Sciatic nerve (tissue), 2 donors: ENCODE results near the gene BIK. TPM values are rescaled to one million over a fixed set of nuclear protein-coding genes. Genes with fewer than 3 reads are reported as not detected.
"Not testable (repeated sequence)": the region's sequence is repeated elsewhere in the genome, so short reads cannot be mapped to it uniquely, and the experiment has no call there.

ENCODE experiments used
- ATAC-seq: fragments of 200-7000 bp; cut with Tn5 transposase; one replicate; pipeline ENCODE4 v1.9.1; 2020; ENCODE audit warnings: mild to moderate bottlenecking, moderate library complexity
- DNase-seq: peaks from one replicate; pipeline ENCODE4 v3.0.0-alpha.2; 2020; ENCODE audit warnings: low spot score
- intact Hi-C: fragments of 100-400 bp; cut with DNase I; formaldehyde crosslinking; loops from one replicate; pipeline ENCODE4 v1.14.2; 2022
- total RNA-seq: library from RNA; stranded (reverse); fragmentation: NEBNext Ultra II Directional; extraction: Animal tissue kit (Norgen Biotek cat#: 25700); gene quantifications from one replicate; pipeline ENCODE4 v1.2.1, GENCODE V29; 2021
- donor health status: DM: no; HTN: no; CAD: no.
- donor health status: DM: no; HTN: no; CAD: no.

BIK gene
- total RNA-seq, 1 donor from 2014 or later: not detected

- intact Hi-C loops: no loop called here
- DNase-seq: no peak
- no peak for ATAC-seq
Measured at GRCh38 chr22:43129426-43130425, 19.2 kb downstream of the BIK start.

GRCh38 chr22:43131773-43132501 is 21.4 kb downstream of the BIK start:
- ATAC-seq: peak; percentile 38
- intact Hi-C loops: no loop called here
- DNase-seq: no peak

GRCh38 chr22:43133401-43133800 is 22.9 kb downstream of the BIK start:
- ATAC-seq (no peak), DNase-seq (no peak)
- intact Hi-C loops: no loop called here

DNA sequence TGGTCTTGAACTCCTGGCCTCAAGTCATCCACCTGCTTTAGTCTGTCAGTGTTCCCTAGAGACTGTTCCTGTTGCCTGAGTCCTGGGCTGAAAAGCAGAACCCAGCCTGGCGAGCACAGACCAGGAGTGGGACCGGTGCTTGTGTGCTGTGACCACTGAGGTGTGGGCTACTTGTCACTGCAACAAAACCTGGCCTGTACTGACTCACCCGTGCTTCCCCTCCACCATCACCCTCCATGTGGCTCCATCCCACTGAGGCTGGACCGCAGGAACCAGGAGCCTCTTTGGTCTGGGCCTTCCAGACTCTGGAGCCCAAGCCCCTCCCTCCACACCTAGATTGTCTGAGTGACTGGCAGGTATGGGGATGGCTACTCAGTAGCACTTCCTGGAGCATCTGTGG is 24.0 kb downstream of the BIK start:
- no peak for DNase-seq
- no peak for ATAC-seq
- intact Hi-C loops: no loop called here

GRCh38 chr22:43135565-43135964 is 25.0 kb downstream of the BIK start:
- intact Hi-C loops: no loop called here
- no peak for DNase-seq
- ATAC-seq: no peak

DNA sequence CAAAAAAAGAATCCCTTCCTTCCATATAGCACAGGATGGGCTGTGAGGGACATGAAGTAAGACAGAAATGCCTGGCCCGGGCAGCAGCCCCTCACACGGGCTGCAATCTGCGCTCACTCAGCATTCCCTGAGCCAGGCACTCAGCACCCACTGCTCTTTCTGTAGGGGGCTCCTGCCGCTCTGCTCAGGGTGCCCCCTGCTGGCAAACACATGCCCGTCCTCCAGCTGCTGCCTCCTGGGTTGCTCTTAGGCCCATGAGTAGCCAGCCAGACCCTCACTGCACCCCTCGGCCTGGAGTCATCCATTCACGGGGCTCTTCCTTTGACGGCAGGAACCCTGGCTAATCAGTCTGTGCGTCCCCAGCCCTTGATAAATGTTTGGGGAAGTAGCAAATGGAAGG is 25.7 kb downstream of the BIK start:
- intact Hi-C loops: no loop called here
- DNase-seq (no peak), ATAC-seq (peak; percentile 42)

- ATAC-seq (no peak), DNase-seq (no peak)
- intact Hi-C loops: no loop called here
Measured at GRCh38 chr22:43136801-43137200, 26.3 kb downstream of the BIK start.

DNA sequence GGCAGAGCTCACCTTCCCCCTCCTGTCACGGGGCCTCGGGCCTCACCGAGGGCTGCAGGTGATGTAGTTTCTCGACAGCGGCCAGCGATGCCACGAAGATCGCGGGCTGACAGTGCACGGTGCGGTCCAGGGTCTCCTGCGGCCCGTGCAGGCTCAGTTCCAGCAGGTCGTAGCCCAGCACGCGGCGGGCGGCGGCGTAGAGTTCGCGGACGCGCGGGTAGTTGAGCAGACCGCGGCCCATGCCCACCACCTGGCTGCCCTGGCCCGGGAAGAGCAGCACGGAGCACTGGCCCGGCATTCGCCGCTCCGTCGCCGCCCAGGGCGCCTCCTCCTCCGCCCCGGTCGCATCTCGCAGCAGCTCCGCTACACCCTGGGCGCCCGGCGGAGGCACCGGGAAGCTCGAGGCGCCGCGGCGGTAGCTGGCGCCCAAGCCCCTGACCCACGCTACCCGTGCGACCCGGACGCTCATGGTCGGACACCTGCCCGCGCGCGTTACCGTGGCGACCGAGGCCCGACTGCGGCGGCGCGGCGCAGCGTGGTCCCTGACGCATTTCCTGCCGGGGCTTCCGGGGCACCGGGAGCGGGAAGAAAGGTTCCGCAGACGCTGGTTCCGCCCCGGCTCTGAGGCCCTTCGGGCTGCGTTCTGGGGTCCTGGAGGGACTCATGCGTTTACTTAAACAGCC is 32.5 kb downstream of the BIK start, which contains the start of gene MCAT:
Gene MCAT, minus strand, starts transcription at position 519 of the 683 bp plus-strand sequence. Its CDS starts 50 bp downstream, at position 469.
- DNase-seq (peak; percentile 89), ATAC-seq (peak; percentile 93)
- intact Hi-C loops: no loop called here

GRCh38 chr22:43144949-43145348 is 34.4 kb downstream of the BIK start:
- intact Hi-C loops: no loop called here
- DNase-seq: no peak

GRCh38 chr22:43145371-43145770 is 34.8 kb downstream of the BIK start:
- intact Hi-C loops, DNase-seq, ATAC-seq: not testable (repeated sequence)

More at GRCh38 chr22:43144949-43145348, 34.4 kb downstream of the BIK start:
- no peak for ATAC-seq

DNA sequence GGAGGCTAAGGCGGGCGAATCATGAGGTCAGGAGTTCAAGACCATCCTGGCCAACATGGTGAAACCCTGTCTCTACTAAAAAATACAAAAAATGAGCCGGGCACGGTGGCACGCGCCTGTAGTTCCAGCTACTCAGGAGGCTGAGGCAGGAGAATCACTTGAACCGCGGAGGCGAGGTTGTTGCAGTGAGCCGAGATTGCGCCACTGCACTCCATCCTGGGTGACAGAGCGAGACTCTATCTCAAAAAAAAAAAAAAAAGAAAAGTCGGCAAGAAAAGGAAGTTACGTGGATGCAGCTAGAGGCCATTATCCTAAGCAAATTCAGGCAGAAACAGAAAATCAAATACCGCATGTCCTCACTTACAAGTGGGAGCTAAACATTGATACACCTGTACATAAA is 35.8 kb downstream of the BIK start:
- intact Hi-C loops, DNase-seq: not testable (repeated sequence)

GRCh38 chr22:43147821-43148220 is 37.3 kb downstream of the BIK start:
- DNase-seq (no peak), ATAC-seq (no peak)
- intact Hi-C loops: no loop called here

More for the DNA sequence above, 35.8 kb downstream of the BIK start:
- ATAC-seq: not testable (repeated sequence)

GRCh38 chr22:43148581-43148980 is 38.0 kb downstream of the BIK start:
- no peak for ATAC-seq
- intact Hi-C loops: no loop called here
- no peak for DNase-seq

DNA sequence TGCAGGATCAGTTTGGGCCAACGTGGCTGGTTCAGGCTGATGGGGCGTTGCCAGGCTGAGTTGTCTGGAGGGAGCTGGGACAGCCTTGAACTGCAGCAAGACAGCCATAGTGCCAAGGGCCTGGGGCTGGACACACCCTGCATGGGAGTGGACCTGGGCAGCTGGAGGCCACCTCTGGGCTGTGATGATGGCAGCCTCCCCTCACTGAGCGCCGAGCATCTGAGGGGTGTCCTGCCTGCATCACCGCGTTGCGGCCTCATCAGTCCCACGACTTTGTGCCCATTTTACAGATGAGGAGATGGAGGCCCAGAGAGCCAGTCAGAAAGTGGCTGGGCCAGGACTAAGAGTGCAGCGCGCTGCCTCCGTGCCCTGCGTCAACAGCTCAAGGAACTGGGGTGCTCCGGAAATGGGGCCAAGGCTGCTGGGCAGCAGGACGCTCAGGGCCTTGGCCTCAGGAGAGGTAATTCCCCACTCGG is 40.2 kb downstream of the BIK start:
- no peak for ATAC-seq
- intact Hi-C loops: loop anchor here (5.0 kb wide), 1 partner anchor 1933 kb away; no protein-coding TSS in a partner anchor

GRCh38 chr22:43151251-43152002 is 40.9 kb downstream of the BIK start, which contains the start of gene TSPO:
TSPO (plus strand) TSS chr22:43151559; CDS start chr22:43159239, 7,680 bp downstream.
- ATAC-seq (peak; percentile 72), DNase-seq (peak; percentile 90)
- intact Hi-C loops: loop anchor here (5.0 kb wide), 1 partner anchor 1934 kb away; no protein-coding TSS in a partner anchor

More for the DNA sequence above, 40.2 kb downstream of the BIK start:
- DNase-seq: no peak

- ATAC-seq: peak; percentile 2
- DNase-seq: no peak
- intact Hi-C loops: loop anchor here (5.0 kb wide), 1 partner anchor 1935 kb away; no protein-coding TSS in a partner anchor
Measured at GRCh38 chr22:43152003-43152356, 41.4 kb downstream of the BIK start.

DNA sequence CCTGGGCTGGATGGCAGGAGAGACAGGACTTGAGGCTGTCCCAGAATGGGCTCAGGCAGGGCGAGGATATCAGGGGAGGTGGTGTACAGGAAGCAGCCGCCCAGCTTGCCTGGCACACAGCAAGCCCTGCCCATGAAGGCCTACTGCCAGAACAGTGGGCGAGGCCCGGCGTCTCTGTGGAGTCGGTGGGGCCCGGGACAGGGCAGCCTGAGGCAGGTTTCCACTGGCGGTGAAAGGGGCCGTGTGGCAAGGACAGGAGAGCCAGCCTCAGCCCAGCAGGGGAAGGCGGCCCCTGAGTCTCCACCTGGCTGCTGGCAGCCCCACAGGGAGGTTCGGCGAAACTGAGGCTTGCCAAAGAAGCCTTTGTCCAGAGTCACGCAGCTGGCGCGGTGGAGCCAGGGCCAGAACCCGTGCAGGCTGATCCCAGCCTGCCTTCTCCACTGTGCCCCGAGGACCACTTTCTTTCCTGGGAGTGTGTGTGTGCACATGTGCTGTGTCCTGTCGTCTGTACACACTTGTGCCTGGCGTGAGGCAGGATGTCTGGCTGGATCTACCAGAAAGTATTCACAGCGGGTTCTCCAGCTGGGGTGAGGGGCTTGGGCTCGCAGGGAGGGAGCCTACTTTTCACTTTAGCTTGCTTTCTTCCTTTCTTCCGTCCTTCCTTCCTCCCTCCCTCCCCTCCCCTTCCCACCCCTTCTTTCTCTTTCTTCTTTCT is 42.0 kb downstream of the BIK start:
- intact Hi-C loops: loop anchor here (5.0 kb wide), 1 partner anchor 1935 kb away; no protein-coding TSS in a partner anchor
- DNase-seq (peak; percentile 80), ATAC-seq (peak; percentile 64)
